NOMO-1 treated with dmso at 0.1 percent for 144 hours (cell line): Measurements from ENCODE around the gene AMBP.

Experiments used
- DNase-seq: peaks from one replicate; lab custom pipeline; 2025; ENCODE audit not compliant: unreplicated experiment; lab: John Stamatoyannopoulos, UW

Gene AMBP

GRCh38 chr9:114033397-114034103 lies 44.5 kb downstream of the AMBP start:
- no peak for DNase-seq

- DNase-seq, result no peak
These were observed 45.9 kb downstream of the AMBP start for GRCh38 chr9:114031948-114032840.

GRCh38 chr9:114031037-114031630 lies 47.0 kb downstream of the AMBP start:
- DNase-seq, result no peak

- no peak for DNase-seq
These were observed 47.7 kb downstream of the AMBP start for GRCh38 chr9:114030364-114030763.

GRCh38 chr9:114029311-114030170 lies 48.6 kb downstream of the AMBP start:
- no peak for DNase-seq

- no peak for DNase-seq
These were observed 49.5 kb downstream of the AMBP start for GRCh38 chr9:114028646-114029045.

- DNase-seq, result no peak
These were observed 50.1 kb downstream of the AMBP start for GRCh38 chr9:114027863-114028465.

- DNase-seq, result no peak
These were observed 50.8 kb downstream of the AMBP start for GRCh38 chr9:114027159-114027862.

- DNase-seq, result no peak
These were observed 51.8 kb downstream of the AMBP start for GRCh38 chr9:114026335-114026734.

GRCh38 chr9:114025760-114026159 lies 52.3 kb downstream of the AMBP start:
- no peak for DNase-seq

GRCh38 chr9:114025196-114025753 lies 52.8 kb downstream of the AMBP start:
- no peak for DNase-seq

GRCh38 chr9:114023961-114024360 lies 54.1 kb downstream of the AMBP start:
- no peak for DNase-seq

- DNase-seq, result peak; percentile 70
These were observed 56.5 kb downstream of the AMBP start for GRCh38 chr9:114021578-114021977.

GRCh38 chr9:114017741-114018715 lies 60.1 kb downstream of the AMBP start:
- no peak for DNase-seq

GRCh38 chr9:114016629-114017423 lies 61.3 kb downstream of the AMBP start:
- no peak for DNase-seq

GRCh38 chr9:114016101-114016500 lies 62.0 kb downstream of the AMBP start:
- DNase-seq, result no peak

GRCh38 chr9:114015607-114016006 lies 62.5 kb downstream of the AMBP start:
- DNase-seq, result no peak

GRCh38 chr9:114014044-114014443 lies 64.1 kb downstream of the AMBP start:
- no peak for DNase-seq
